HCT116 (cell line): Measurements from ENCODE around the gene SYNJ1. TPM values are rescaled to one million over a fixed set of nuclear protein-coding genes. Genes with fewer than 3 reads are reported as not detected.
"Not testable (repeated sequence)": the region's sequence is repeated elsewhere in the genome, so short reads cannot be mapped to it uniquely, and the experiment has no call there.

ENCODE experiments used
- ATAC-seq: fragments of 200-7000 bp; cut with Tn5 transposase; 2 replicates; pipeline ENCODE4 v1.9.1; 2020; ENCODE audit warnings: mild to moderate bottlenecking, moderate library complexity
- BruUV-seq: library from RNA; stranded (reverse); fragments of 400-500 nt; replicated peaks from 2 replicates; lab custom pipeline; 2021; lab: Mats Ljungman, UMichigan
- CTCF ChIA-PET: fragments of 300-600 bp; sonication (Branson Sonifier 250); formaldehyde crosslinking; loops from one replicate; lab custom pipeline; 2021; ENCODE audit warnings: antibody characterized with exemption; lab: Charles Lee
- POLR2A ChIA-PET: fragments of 300-600, 350-600 bp; sonication (Branson Sonifier 250); formaldehyde crosslinking; loops from one replicate; lab custom pipeline; 2021; ENCODE audit warnings: antibody characterized with exemption; lab: Charles Lee
- RAD21 ChIA-PET, 2 experiments: fragments of 300-600 bp; sonication (Branson Sonifier 250); formaldehyde crosslinking; loops; one replicate each; lab custom pipeline; 2023; ENCODE audit warnings: low total read pairs in 2 of 2; ENCODE audit not compliant: uncharacterized antibody in 2 of 2, unreplicated experiment in 2 of 2, low non-redundant PET in 1 of 2; lab: Charles Lee
- DNase-seq: peaks from one replicate; pipeline ENCODE4 v3.0.0-alpha.2; 2010; ENCODE audit warnings: low read depth, low spot score
- H2AFZ ChIP-seq: fragments of 200-600 bp; shearing (Covaris generic), sonication (generic); 2 replicates; pipeline ENCODE4 v1.6.1; 2017; ENCODE audit warnings: low read depth, mixed run types, mixed read lengths, antibody characterized with exemption, low read length; ENCODE audit not compliant: poor library complexity, severe bottlenecking
- H3K27ac ChIP-seq: 2 replicates; pipeline ENCODE4 v1.5.1; 2012; ENCODE audit warnings: low read depth, low read length
- H3K27me3 ChIP-seq: fragments of 200-600 bp; sonication (generic); 2 replicates; pipeline ENCODE4 v1.6.1; 2016; ENCODE audit warnings: mixed run types, low read length, mixed read lengths; ENCODE audit not compliant: insufficient read depth
- H3K36me3 ChIP-seq, 2 experiments: fragments of 200-500 bp in 1 of 2; fragments of 200-600 bp in 1 of 2; sonication (Bioruptor generic) in 1 of 2; sonication (generic) in 1 of 2; 2 replicates each; pipeline versions ENCODE4 v1.5.1 to v1.6.1; 2014 to 2016; ENCODE audit warnings: low read length in 2 of 2, inconsistent platforms in 1 of 2, mixed read lengths in 1 of 2, mixed run types in 1 of 2; ENCODE audit not compliant: insufficient read depth in 2 of 2, control insufficient read depth in 1 of 2
- H3K4me1 ChIP-seq, 2 experiments: fragments of 200-600 bp in 1 of 2; sonication (generic) in 1 of 2; 2 replicates each; pipeline versions ENCODE4 v1.5.1 to v1.6.1; 2012 to 2017; ENCODE audit warnings: low read length in 2 of 2, inconsistent platforms in 1 of 2, mild to moderate bottlenecking in 1 of 2, mixed read lengths in 1 of 2, mixed run types in 1 of 2, moderate library complexity in 1 of 2; ENCODE audit not compliant: insufficient read depth in 2 of 2, control insufficient read depth in 1 of 2
- H3K4me2 ChIP-seq: fragments of 200-600 bp; sonication (generic); 2 replicates; pipeline ENCODE4 v1.6.1; 2017; ENCODE audit warnings: mixed run types, low read length, mixed read lengths
- H3K4me3 ChIP-seq, 2 experiments: fragments of 200-600 bp in 1 of 2; sonication (generic) in 1 of 2; replicated peaks in 1 of 2; 2 replicates each; pipeline ENCODE4 v1.5.1; 2011 to 2016; ENCODE audit warnings: low read length in 2 of 2, control low read depth in 1 of 2, low read depth in 1 of 2, mild to moderate bottlenecking in 1 of 2, mixed read lengths in 1 of 2, mixed run types in 1 of 2
- H3K79me2 ChIP-seq: fragments of 200-600 bp; sonication (generic); 2 replicates; pipeline ENCODE4 v1.6.1; 2017; ENCODE audit warnings: mild to moderate bottlenecking, mixed run types, low read length, moderate library complexity, mixed read lengths; ENCODE audit not compliant: insufficient read depth
- H3K9ac ChIP-seq: fragments of 200-600 bp; sonication (generic); 2 replicates; pipeline ENCODE4 v1.6.1; 2016; ENCODE audit warnings: low read length, mixed read lengths
- H3K9me2 ChIP-seq: fragments of 200-600 bp; sonication (generic), shearing (Covaris generic); 2 replicates; pipeline ENCODE4 v1.6.1; 2017; ENCODE audit warnings: mixed run types, mild to moderate bottlenecking, moderate library complexity; ENCODE audit not compliant: insufficient read depth
- H3K9me3 ChIP-seq, 2 experiments: fragments of 200-500 bp in 1 of 2; fragments of 200-600 bp in 1 of 2; sonication (Bioruptor generic) in 1 of 2; sonication (generic) in 1 of 2; 2 replicates each; pipeline ENCODE4 v1.6.1; 2014 to 2017; ENCODE audit warnings: low read length in 2 of 2, mixed read lengths in 2 of 2, inconsistent platforms in 1 of 2, low read depth in 1 of 2, mild to moderate bottlenecking in 1 of 2, mixed run types in 1 of 2, moderate library complexity in 1 of 2; ENCODE audit not compliant: control insufficient read depth in 1 of 2, insufficient read depth in 1 of 2
- H4K20me1 ChIP-seq: fragments of 200-600 bp; sonication (generic), shearing (Covaris generic); 2 replicates; pipeline ENCODE4 v1.6.1; 2017; ENCODE audit warnings: mixed run types, mild to moderate bottlenecking, moderate library complexity; ENCODE audit not compliant: insufficient read depth
- ATF3 ChIP-seq: IDR thresholded peaks from 2 replicates; pipeline ENCODE4 v1.6.1; 2012
- CTCF ChIP-seq, 3 experiments: fragments of 200-600 bp in 1 of 3; sonication (generic) in 1 of 3; IDR thresholded peaks in 2 of 3; conservative IDR thresholded peaks in 1 of 3; 2 replicates each; pipeline ENCODE4 v1.5.1; 2012 to 2017; ENCODE audit warnings: low read depth in 2 of 3, low read length in 2 of 3, antibody characterized with exemption in 1 of 3, borderline replicate concordance in 1 of 3, control low read depth in 1 of 3, mild to moderate bottlenecking in 1 of 3, mixed read lengths in 1 of 3, mixed run types in 1 of 3, moderate library complexity in 1 of 3; ENCODE audit not compliant: insufficient read depth in 1 of 3
- EGR1 ChIP-seq: IDR thresholded peaks from 2 replicates; pipeline ENCODE4 v1.6.1; 2012; ENCODE audit warnings: low read depth
- EZH2phosphoT487 ChIP-seq: fragments of 200-600 bp; IDR thresholded peaks from 2 replicates; pipeline ENCODE4 v1.6.1; 2018; ENCODE audit warnings: antibody characterized with exemption, borderline replicate concordance
- JUND ChIP-seq: IDR thresholded peaks from 2 replicates; pipeline ENCODE4 v1.6.1; 2012
- MAX ChIP-seq: IDR thresholded peaks from 2 replicates; pipeline ENCODE4 v1.6.1; 2012
- RAD21 ChIP-seq: IDR thresholded peaks from 2 replicates; pipeline ENCODE4 v1.6.1; 2012; ENCODE audit warnings: low read depth, mild to moderate bottlenecking
- SIN3A ChIP-seq: IDR thresholded peaks from 2 replicates; pipeline ENCODE4 v1.6.1; 2012; ENCODE audit warnings: low read depth
- SP1 ChIP-seq: IDR thresholded peaks from 2 replicates; pipeline ENCODE4 v1.6.1; 2012; ENCODE audit warnings: low read depth
- SRF ChIP-seq: IDR thresholded peaks from 2 replicates; pipeline ENCODE4 v1.6.1; 2012; ENCODE audit warnings: low read depth
- YY1 ChIP-seq: IDR thresholded peaks from 2 replicates; pipeline ENCODE4 v1.6.1; 2011; ENCODE audit warnings: low read length, low read depth, moderate library complexity, mild to moderate bottlenecking; ENCODE audit not compliant: insufficient replicate concordance; ENCODE audit errors: extremely low read depth
- intact Hi-C: fragments of 100-400 bp; cut with micrococcal nuclease; formaldehyde crosslinking; loops from 2 replicates; pipeline ENCODE4 v1.10.0; 2022
- total RNA-seq: library from RNA; stranded (reverse); gene quantifications from one replicate; pipeline ENCODE4 v1.2.1, GENCODE V29; 2021; ENCODE audit not compliant: unreplicated experiment

SYNJ1 gene
- total RNA-seq, 1 experiment from 2014 or later: 7.2 TPM

GRCh38 chr21:32777269-32777668 lies 49.5 kb upstream of the SYNJ1 start (continued):
- TF ChIP-seq ATF3: no peak
- TF ChIP-seq EGR1: no peak
- no peak for TF ChIP-seq SIN3A
- TF ChIP-seq SP1: no peak
- TF ChIP-seq RAD21: no peak
- no peak for TF ChIP-seq EZH2phosphoT487
- TF ChIP-seq MAX: no peak
- no peak for TF ChIP-seq SRF

- Histone ChIP-seq H3K79me2 (no peaks in the 10 kb centered on the region), H3K4me1 (peaks cover 0 to 9% of the 10 kb centered on the region in 2 experiments; a peak in 1 of 4 replicates), H3K4me3 (no peak overlapping the region), H3K9me2 (no peaks in the 10 kb centered on the region), H4K20me1 (no peaks in the 10 kb centered on the region), H3K4me2 (no peak overlapping the region), H3K27ac (no peak overlapping the region), H3K9me3 (no peaks in the 10 kb centered on the region), H3K27me3 (no peaks in the 10 kb centered on the region), H2AFZ (no peak overlapping the region)
- ATAC-seq (no peak), DNase-seq (no peak)
- RAD21 ChIA-PET: no interaction called here
- CTCF ChIA-PET: no interaction called here
- no TSS peak for BruUV-seq
- TF ChIP-seq SIN3A (no peak), YY1 (no peak), EZH2phosphoT487 (no peak), CTCF (IDR thresholded peaks at IDR 0.05 in 2 of 3, conservative IDR thresholded peaks at IDR 0.05 in 1 of 3; ENCODE audit: borderline replicate concordance in 1 of 3, insufficient read depth in 1 of 3, low read depth in 2 of 3, low read length in 2 of 3) (no peak), MAX (no peak), ATF3 (no peak), JUND (no peak), RAD21 (no peak)
- TF ChIP-seq, all 23 proteins: peak for 0
- intact Hi-C loops: no loop called here
- POLR2A ChIA-PET: interaction anchor here (0.8 kb wide), 1 partner anchor 90 kb away, joined by 3 read pairs; no protein-coding TSS in a partner anchor
- H3K36me3 ChIP-seq: no peaks in the 10 kb centered on the region
- no peak overlapping the region for H3K9ac ChIP-seq
Observed at GRCh38 chr21:32776743-32777142, 48.9 kb upstream of the SYNJ1 start.

- Histone ChIP-seq H3K4me2 (peak overlapping the region; percentile 79), H3K4me1 (peaks cover 5 to 22% of the 10 kb centered on the region in 2 experiments; a peak in 3 of 4 replicates), H3K4me3 (peak overlapping the region; percentile 55 to 83), H3K79me2 (peaks cover 33% of the 10 kb centered on the region), H3K9ac (peak overlapping the region; percentile 89), H4K20me1 (peaks cover 20% of the 10 kb centered on the region; the same call in 1 of the 2 replicates), H3K36me3 (peaks cover 16 to 19% of the 10 kb centered on the region in 2 experiments; a peak in 3 of 4 replicates)
- RAD21 ChIA-PET, H2AFZ ChIP-seq, ATAC-seq, H3K27ac ChIP-seq, CTCF ChIA-PET, BruUV-seq, DNase-seq, H3K27me3 ChIP-seq, H3K9me3 ChIP-seq, H3K9me2 ChIP-seq: not testable (repeated sequence)
- POLR2A ChIA-PET: interaction anchor here (2.7 kb wide), 1 partner anchor 17 kb away, joined by 13 read pairs; no protein-coding TSS in a partner anchor
- intact Hi-C loops: loop anchor here (5.0 kb wide), 1 partner anchor 46 kb away; the partner anchor contains the start of gene SYNJ1
Observed at GRCh38 chr21:32773048-32773344, 45.2 kb upstream of the SYNJ1 start.
